GM21423 (cell line): ENCODE results near the gene TMEM250.
A peak's percentile ranks its signal among the peaks of the same experiment; 100 is the strongest.
"Not testable (repeated sequence)": the region's sequence is repeated elsewhere in the genome, so short reads cannot be mapped to it uniquely, and the experiment has no call there.

Experiments used
- ATAC-seq: cut with Tn5 transposase; IDR thresholded peaks from one replicate; pipeline ENCODE4 v1.9.1; 2021; ENCODE audit warnings: mild to moderate bottlenecking, moderate library complexity; ENCODE audit not compliant: unreplicated experiment

Gene TMEM250

GRCh38 chr9:136114610-136115009, 4.1 kb downstream of the TMEM250 start:
- no peak for ATAC-seq

- ATAC-seq: no peak
Measured at GRCh38 chr9:136112541-136112940, 6.1 kb downstream of the TMEM250 start.

- no peak for ATAC-seq
Measured at GRCh38 chr9:136111910-136112309, 6.8 kb downstream of the TMEM250 start.

GRCh38 chr9:136111190-136111589, 7.5 kb downstream of the TMEM250 start:
- no peak for ATAC-seq

- no peak for ATAC-seq
Measured at GRCh38 chr9:136110082-136111061, 8.3 kb downstream of the TMEM250 start.

GRCh38 chr9:136109351-136110081, 9.2 kb downstream of the TMEM250 start:
- peak; percentile 71 for ATAC-seq

GRCh38 chr9:136108648-136109266, 9.9 kb downstream of the TMEM250 start:
- no peak for ATAC-seq

- no peak for ATAC-seq
Measured at GRCh38 chr9:136107953-136108647, 10.6 kb downstream of the TMEM250 start.

- peak; percentile 24 for ATAC-seq
Measured at GRCh38 chr9:136107155-136107952, 11.3 kb downstream of the TMEM250 start.

GRCh38 chr9:136105398-136106135, 13.1 kb downstream of the TMEM250 start:
- ATAC-seq: no peak

- no peak for ATAC-seq
Measured at GRCh38 chr9:136104916-136105315, 13.8 kb downstream of the TMEM250 start.

- ATAC-seq: no peak
Measured at GRCh38 chr9:136104488-136104800, 14.2 kb downstream of the TMEM250 start.

- no peak for ATAC-seq
Measured at GRCh38 chr9:136103651-136104487, 14.8 kb downstream of the TMEM250 start.

- ATAC-seq: not testable (repeated sequence)
Measured at GRCh38 chr9:136101615-136102074, 17.0 kb downstream of the TMEM250 start.

GRCh38 chr9:136100700-136101614, 17.7 kb downstream of the TMEM250 start:
- no peak for ATAC-seq

GRCh38 chr9:136099542-136099941, 19.1 kb downstream of the TMEM250 start:
- no peak for ATAC-seq

- no peak for ATAC-seq
Measured at GRCh38 chr9:136098844-136099243, 19.8 kb downstream of the TMEM250 start.
